Measurements from ENCODE around the gene POLR2A. TPM values are rescaled to one million over a fixed set of nuclear protein-coding genes. Genes with fewer than 3 reads are reported as not detected.
A peak's percentile ranks its signal among the peaks of the same experiment; 100 is the strongest.

Gene POLR2A
- total and polyA plus RNA-seq, 2 of the 13 experiments (the other 11 are each of a cell fraction or from before 2014, with no cell fraction given): 17.8 to 18.3 TPM

DNA sequence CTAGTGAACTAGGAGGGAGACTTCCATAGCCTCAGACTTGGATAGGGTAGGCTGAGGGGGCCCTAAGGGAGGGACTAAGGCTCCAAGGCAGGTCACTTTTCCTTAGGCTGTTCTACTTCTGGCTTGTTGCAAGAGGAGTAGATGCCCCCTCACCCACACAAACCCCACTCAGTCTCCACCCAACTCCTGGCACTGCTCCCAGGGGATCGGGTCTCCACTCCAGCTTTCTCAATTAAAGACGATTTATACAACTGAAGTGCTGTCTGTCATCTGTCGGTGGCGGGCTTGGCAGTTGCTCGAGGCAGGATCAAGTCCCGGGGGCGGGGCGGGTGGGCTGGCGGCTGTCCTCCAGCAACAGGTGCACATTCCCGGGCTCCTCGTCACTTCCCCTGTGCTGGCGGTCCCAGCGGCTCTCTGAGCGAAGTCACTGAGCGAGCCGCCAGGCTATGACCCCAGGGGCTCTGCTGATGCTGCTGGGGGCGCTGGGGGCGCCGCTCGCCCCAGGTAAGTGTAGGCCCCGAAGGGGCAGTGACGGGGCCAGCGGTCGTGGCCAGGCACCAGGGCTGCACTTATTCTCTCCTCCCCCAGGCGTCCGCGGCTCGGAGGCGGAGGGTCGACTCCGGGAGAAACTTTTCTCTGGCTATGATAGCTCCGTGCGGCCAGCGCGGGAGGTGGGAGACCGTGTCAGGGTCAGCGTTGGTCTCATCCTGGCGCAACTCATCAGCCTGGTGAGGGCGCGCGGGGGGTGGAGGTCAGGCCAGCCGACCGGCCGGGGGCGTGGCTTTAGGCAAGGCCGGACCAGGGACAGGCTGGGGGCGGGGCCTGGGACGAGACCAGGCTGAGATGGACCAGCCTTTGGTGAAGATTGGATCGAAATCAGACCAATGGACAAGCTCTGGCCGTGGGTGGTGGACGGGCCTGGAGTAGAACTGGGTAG lies 39.2 kb upstream of the POLR2A start, which contains the start of gene CHRNB1 (continued):
- TF ChIP-seq MLXIP (CRISPR knock-in tag; IDR thresholded peaks at IDR 0.05; ENCODE audit: borderline replicate concordance): no peak
- 0 out of 2 replicates have a peak, but pooled peaks have one; percentile 9 for TF ChIP-seq PITX1 (CRISPR knock-in tag; IDR thresholded peaks at IDR 0.05)
- no peak for TF ChIP-seq CCDC6 (CRISPR knock-in tag; IDR thresholded peaks at IDR 0.05)
- TF ChIP-seq, protein P1, sequence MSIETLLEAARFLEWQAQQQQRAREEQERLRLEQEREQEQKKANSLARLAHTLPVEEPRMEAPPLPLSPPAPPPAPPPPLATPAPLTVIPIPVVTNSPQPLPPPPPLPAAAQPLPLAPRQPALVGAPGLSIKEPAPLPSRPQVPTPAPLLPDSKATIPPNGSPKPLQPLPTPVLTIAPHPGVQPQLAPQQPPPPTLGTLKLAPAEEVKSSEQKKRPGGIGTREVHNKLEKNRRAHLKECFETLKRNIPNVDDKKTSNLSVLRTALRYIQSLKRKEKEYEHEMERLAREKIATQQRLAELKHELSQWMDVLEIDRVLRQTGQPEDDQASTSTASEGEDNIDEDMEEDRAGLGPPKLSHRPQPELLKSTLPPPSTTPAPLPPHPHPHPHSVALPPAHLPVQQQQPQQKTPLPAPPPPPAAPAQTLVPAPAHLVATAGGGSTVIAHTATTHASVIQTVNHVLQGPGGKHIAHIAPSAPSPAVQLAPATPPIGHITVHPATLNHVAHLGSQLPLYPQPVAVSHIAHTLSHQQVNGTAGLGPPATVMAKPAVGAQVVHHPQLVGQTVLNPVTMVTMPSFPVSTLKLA (IDR thresholded peaks at IDR 0.05): no peak
- TF ChIP-seq MXI1 (IDR thresholded peaks at IDR 0.05; ENCODE audit: borderline replicate concordance, low read depth, low read length): 0 out of 3 replicates have a peak, but pooled peaks have one; percentile 26
- 0 out of 2 replicates have a peak, but pooled peaks have one; percentile 49 for TF ChIP-seq NFKB2 (CRISPR knock-in tag; IDR thresholded peaks at IDR 0.05; ENCODE audit: borderline replicate concordance)
- TF ChIP-seq PCBP2 (optimal IDR thresholded peaks at IDR 0.05; ENCODE audit: low read depth, low read length, poor library complexity, severe bottlenecking): no peak
- TF ChIP-seq, protein P2, sequence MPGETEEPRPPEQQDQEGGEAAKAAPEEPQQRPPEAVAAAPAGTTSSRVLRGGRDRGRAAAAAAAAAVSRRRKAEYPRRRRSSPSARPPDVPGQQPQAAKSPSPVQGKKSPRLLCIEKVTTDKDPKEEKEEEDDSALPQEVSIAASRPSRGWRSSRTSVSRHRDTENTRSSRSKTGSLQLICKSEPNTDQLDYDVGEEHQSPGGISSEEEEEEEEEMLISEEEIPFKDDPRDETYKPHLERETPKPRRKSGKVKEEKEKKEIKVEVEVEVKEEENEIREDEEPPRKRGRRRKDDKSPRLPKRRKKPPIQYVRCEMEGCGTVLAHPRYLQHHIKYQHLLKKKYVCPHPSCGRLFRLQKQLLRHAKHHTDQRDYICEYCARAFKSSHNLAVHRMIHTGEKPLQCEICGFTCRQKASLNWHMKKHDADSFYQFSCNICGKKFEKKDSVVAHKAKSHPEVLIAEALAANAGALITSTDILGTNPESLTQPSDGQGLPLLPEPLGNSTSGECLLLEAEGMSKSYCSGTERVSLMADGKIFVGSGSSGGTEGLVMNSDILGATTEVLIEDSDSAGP (CRISPR knock-in tag; IDR thresholded peaks at IDR 0.05; ENCODE audit: borderline replicate concordance): peak; percentile 85; the same call in 1 of the 2 replicates
- TF ChIP-seq ZHX2 (IDR thresholded peaks at IDR 0.05; ENCODE audit: low read depth): no peak
- TF ChIP-seq ZHX2 (CRISPR knock-in tag; IDR thresholded peaks at IDR 0.05; ENCODE audit: borderline replicate concordance): no peak
- no peak for TF ChIP-seq FOXM1 (CRISPR knock-in tag; IDR thresholded peaks at IDR 0.05)
- TF ChIP-seq DPF2 (CRISPR knock-in tag; IDR thresholded peaks at IDR 0.05; ENCODE audit: borderline replicate concordance, low read depth): no peak; the same call in 1 of the 2 replicates
- TF ChIP-seq SRSF4 (IDR thresholded peaks at IDR 0.05; ENCODE audit: low read depth, low read length, poor library complexity, severe bottlenecking): no peak
- TF ChIP-seq HNRNPUL1 (IDR thresholded peaks at IDR 0.05; ENCODE audit: low read depth, low read length): no peak
- TF ChIP-seq MTF1 (CRISPR knock-in tag; IDR thresholded peaks at IDR 0.05): no peak

Data from HepG2 (cell line).